Gastroesophageal sphincter (tissue), 4 donors: ENCODE data around the gene ITPKB. TPM values are rescaled to one million over a fixed set of nuclear protein-coding genes. Genes with fewer than 3 reads are reported as not detected.

Experiments
- ATAC-seq: fragments of 150-250 bp; one replicate; pipeline ENCODE4 v1.9.1; 2016; ENCODE audit warnings: mild to moderate bottlenecking, moderate library complexity
- H3K27ac ChIP-seq, 4 donors: fragments of 200-600 bp; sonication (generic) in 3 of 4; 1 replicate in 3 of 4; 2 replicates in 1 of 4; pipeline ENCODE4 v1.5.1; 2016 to 2019
- H3K27me3 ChIP-seq: fragments of 200-600 bp; sonication (generic); one replicate; pipeline ENCODE4 v1.5.1; 2019
- H3K36me3 ChIP-seq, 2 donors: fragments of 200-600 bp; sonication (generic); one replicate each; pipeline ENCODE4 v1.5.1; 2019; ENCODE audit warnings: control low read depth in 1 of 2
- H3K4me1 ChIP-seq, 3 donors: fragments of 200-600 bp; sonication (generic); 1 replicate in 2 of 3; 2 replicates in 1 of 3; pipeline ENCODE4 v1.5.1; 2016 to 2019; ENCODE audit warnings: control low read depth in 2 of 3
- H3K4me3 ChIP-seq, 2 donors: fragments of 200-600 bp; sonication (generic); one replicate each; pipeline ENCODE4 v1.5.1; 2019; ENCODE audit warnings: mild to moderate bottlenecking in 1 of 2, moderate library complexity in 1 of 2
- H3K9me3 ChIP-seq, 3 donors: fragments of 200-600 bp; sonication (generic); one replicate each; pipeline ENCODE4 v1.5.1; 2017 to 2019; ENCODE audit warnings: control low read depth in 2 of 3
- CTCF ChIP-seq, 4 experiments: fragments of 200-600 bp in 2 of 4; fragments of 450-650 bp in 2 of 4; sonication (generic) in 1 of 4; IDR thresholded peaks; one replicate each; pipeline ENCODE4 v1.5.1; 2017 to 2019; ENCODE audit warnings: antibody characterized with exemption in 4 of 4, mild to moderate bottlenecking in 2 of 4, moderate library complexity in 2 of 4
- EP300 ChIP-seq: sonication (generic); formaldehyde crosslinking; IDR thresholded peaks from one replicate; pipeline ENCODE4 v1.6.1; 2017; ENCODE audit warnings: antibody characterized with exemption, mild to moderate bottlenecking
- POLR2A ChIP-seq, 2 donors: fragments of 450-650 bp; IDR thresholded peaks; one replicate each; pipeline ENCODE4 v1.6.1; 2017; ENCODE audit warnings: antibody characterized with exemption in 2 of 2, mild to moderate bottlenecking in 2 of 2, moderate library complexity in 1 of 2
- POLR2AphosphoS5 ChIP-seq: sonication (generic); formaldehyde crosslinking; IDR thresholded peaks from one replicate; pipeline ENCODE4 v1.6.1; 2017; ENCODE audit warnings: antibody characterized with exemption
- WGBS, 2 donors: methylation state at CpG; one replicate each; pipeline ENCODE4 v1.1.5; 2018; ENCODE audit warnings: low coverage in 1 of 2; 5-methylcytosine and 5-hydroxymethylcytosine counted together
- total RNA-seq, 4 donors: library from RNA; depleted of rRNA; stranded (reverse); fragments of >200 nt; gene quantifications; one replicate each; pipeline ENCODE4 v1.1.0, GENCODE V29; 2016

Gene ITPKB
- total RNA-seq, 4 donors from 2014 or later = 75.0 to 184 (median 94.2) TPM

- Histone ChIP-seq H3K27me3 (no peaks in the 10 kb centered on the region), H3K4me3 (peak overlapping the region; percentile 67 to 91), H3K27ac (peak overlapping the region; percentile 14 to 100 (median 80)), H3K36me3 (peaks cover 0 to 9% of the 10 kb centered on the region in 2 donors), H3K9me3 (no peaks in the 10 kb centered on the region), H3K4me1 (peaks cover 3 to 43% (median 22%) of the 10 kb centered on the region in 3 donors)
- no peak for TF ChIP-seq CTCF (IDR thresholded peaks at IDR 0.05)
- TF ChIP-seq POLR2A (IDR thresholded peaks at IDR 0.05) = no peak
- no peak for TF ChIP-seq POLR2AphosphoS5
- TF ChIP-seq EP300 = no peak
- WGBS, 2 donors = 18 to 36% methylated on average over 3 of the region's 3 CpGs
- ATAC-seq = no peak
Observed at GRCh38 chr1:226739696-226740065, 599 bp upstream of the ITPKB start.

GRCh38 chr1:226738421-226738994 lies 574 bp downstream of the ITPKB start:
- 17% methylated on average over 3 of the region's 52 CpGs; no CpG with 5 or more reads in 1 of the 2 donors for WGBS, 2 donors
- peaks cover 0 to 14% of the 10 kb centered on the region in 2 donors for H3K36me3 ChIP-seq
- H3K4me1 ChIP-seq = peaks cover 3 to 55% (median 22%) of the 10 kb centered on the region in 3 donors
- TF ChIP-seq POLR2A (IDR thresholded peaks at IDR 0.05) = peak in 1 of 2 donors; percentile 25
- peak in 1 of 4 experiments; percentile 8 for TF ChIP-seq CTCF (IDR thresholded peaks at IDR 0.05)
- TF ChIP-seq EP300 = no peak
- TF ChIP-seq POLR2AphosphoS5 = no peak
- H3K4me3 ChIP-seq = peak overlapping the region; percentile 67 to 91
- no peaks in the 10 kb centered on the region for H3K27me3 ChIP-seq
- peak overlapping the region; percentile 90 to 100 (median 94) for H3K27ac ChIP-seq
- peak; percentile 27 for ATAC-seq
- no peaks in the 10 kb centered on the region for H3K9me3 ChIP-seq

GRCh38 chr1:226737819-226738420 lies 1.2 kb downstream of the ITPKB start:
- Histone ChIP-seq H3K36me3 (peaks cover 0 to 14% of the 10 kb centered on the region in 2 donors), H3K4me3 (peak overlapping the region; percentile 67 to 91), H3K9me3 (no peaks in the 10 kb centered on the region), H3K27me3 (no peaks in the 10 kb centered on the region), H3K27ac (peak overlapping the region; percentile 90 to 100 (median 94)), H3K4me1 (peaks cover 3 to 61% (median 24%) of the 10 kb centered on the region in 3 donors)
- ATAC-seq = peak; percentile 37
- TF ChIP-seq POLR2A (IDR thresholded peaks at IDR 0.05) (peak; percentile 26 to 45), POLR2AphosphoS5 (peak; percentile 61), EP300 (no peak), CTCF (IDR thresholded peaks at IDR 0.05) (no peak)
- 0% methylated on average over 3 to 8 of the region's 49 CpGs for WGBS, 2 donors

- WGBS, 2 donors = 0% methylated on average over 16 of the region's 89 CpGs; no CpG with 5 or more reads in 1 of the 2 donors
- peak; percentile 35 for ATAC-seq
- peaks cover 0 to 14% of the 10 kb centered on the region in 2 donors for H3K36me3 ChIP-seq
- H3K27me3 ChIP-seq = no peaks in the 10 kb centered on the region
- no peak for TF ChIP-seq POLR2AphosphoS5
- peak in 1 of 2 donors; percentile 43 for TF ChIP-seq POLR2A (IDR thresholded peaks at IDR 0.05)
- peak in 1 of 4 experiments; percentile 44 for TF ChIP-seq CTCF (IDR thresholded peaks at IDR 0.05)
- TF ChIP-seq EP300 = no peak
- peak overlapping the region; percentile 90 to 100 (median 94) for H3K27ac ChIP-seq
- H3K4me3 ChIP-seq = peak overlapping the region; percentile 67 to 91
- H3K9me3 ChIP-seq = no peaks in the 10 kb centered on the region
- H3K4me1 ChIP-seq = peaks cover 3 to 69% (median 25%) of the 10 kb centered on the region in 3 donors
Observed at GRCh38 chr1:226736908-226737818, 1.9 kb downstream of the ITPKB start.
